Activated T-helper 1 cell treated with Interleukin-2 at 50 U/mL for 16 hours (primary cell): ENCODE measurements around the gene SLC22A1.
"Not testable (repeated sequence)": the region's sequence is repeated elsewhere in the genome, so short reads cannot be mapped to it uniquely, and the experiment has no call there.

ENCODE experiments used
- DNase-seq: peaks from one replicate; pipeline ENCODE4 v3.0.0-alpha.2; 2020; ENCODE audit warnings: low read depth

Gene SLC22A1

GRCh38 chr6:160121558-160121957 lies at the start of gene SLC22A1:
Gene SLC22A1, plus strand, starts transcription at chr6:160121815. Its CDS starts 121 bp downstream, at chr6:160121936.
- no peak for DNase-seq

DNA sequence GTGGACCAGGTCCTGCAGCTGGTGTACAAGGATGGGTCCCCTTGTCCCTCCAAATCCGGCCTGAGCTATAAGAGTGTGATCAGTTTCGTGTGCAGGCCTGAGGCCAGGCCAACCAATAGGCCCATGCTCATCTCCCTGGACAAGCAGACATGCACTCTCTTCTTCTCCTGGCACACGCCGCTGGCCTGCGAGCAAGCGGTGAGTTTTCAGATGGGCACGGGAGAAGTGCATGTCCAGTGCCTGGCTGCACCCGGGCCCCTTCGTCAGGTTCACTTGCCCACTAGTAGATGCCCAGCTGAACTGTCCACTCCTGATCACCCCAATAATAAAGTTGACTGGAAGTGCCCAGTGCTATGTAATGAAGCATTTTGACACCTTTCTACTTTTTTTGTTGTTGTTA lies 48.3 kb upstream of the SLC22A1 start:
- no peak for DNase-seq

GRCh38 chr6:160076009-160076408 lies 45.6 kb upstream of the SLC22A1 start:
- DNase-seq, result no peak

- no peak for DNase-seq
Observed at GRCh38 chr6:160077024-160077423, 44.6 kb upstream of the SLC22A1 start.

GRCh38 chr6:160077526-160077925 lies 44.1 kb upstream of the SLC22A1 start:
- no peak for DNase-seq

- DNase-seq, result no peak
Observed at GRCh38 chr6:160078883-160079685, 42.5 kb upstream of the SLC22A1 start.

- DNase-seq, result no peak
Observed at GRCh38 chr6:160079686-160080043, 42.0 kb upstream of the SLC22A1 start.

GRCh38 chr6:160080097-160080496 lies 41.5 kb upstream of the SLC22A1 start:
- no peak for DNase-seq

GRCh38 chr6:160081398-160081797 lies 40.2 kb upstream of the SLC22A1 start:
- DNase-seq, result no peak

GRCh38 chr6:160082627-160083026 lies 39.0 kb upstream of the SLC22A1 start:
- DNase-seq, result no peak

DNA sequence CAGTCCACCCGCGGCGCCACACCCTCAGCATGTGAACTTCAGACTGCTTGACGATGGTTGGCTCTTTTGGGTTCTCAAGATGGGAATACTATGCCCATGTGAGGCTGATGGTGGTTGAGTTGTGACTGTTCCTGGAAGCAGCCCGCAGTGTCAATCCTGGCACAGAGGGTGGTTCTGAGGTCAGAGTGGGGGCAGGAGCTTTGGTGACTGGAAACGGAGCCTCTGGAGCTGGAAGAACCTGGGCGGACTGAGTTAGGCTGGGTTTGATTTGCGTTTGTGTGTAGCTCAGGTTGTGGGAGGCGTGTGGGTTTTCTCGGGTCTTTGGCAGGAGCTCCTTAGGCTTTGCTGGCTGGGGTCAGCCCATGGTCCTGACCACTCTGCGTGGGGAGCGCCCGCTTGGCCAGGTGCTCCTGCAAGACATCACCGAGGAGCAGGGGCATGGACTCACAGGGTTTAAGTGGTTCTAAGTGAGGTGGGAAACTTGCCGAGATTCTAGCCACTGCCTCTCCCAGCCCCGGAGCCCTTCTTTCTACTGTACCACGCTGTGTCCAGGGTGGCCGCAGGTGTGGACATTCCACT lies 37.3 kb upstream of the SLC22A1 start:
- no peak for DNase-seq

- DNase-seq, result no peak
Observed at GRCh38 chr6:160085226-160085625, 36.4 kb upstream of the SLC22A1 start.

GRCh38 chr6:160085713-160086505 lies 35.7 kb upstream of the SLC22A1 start:
- no peak for DNase-seq

DNA sequence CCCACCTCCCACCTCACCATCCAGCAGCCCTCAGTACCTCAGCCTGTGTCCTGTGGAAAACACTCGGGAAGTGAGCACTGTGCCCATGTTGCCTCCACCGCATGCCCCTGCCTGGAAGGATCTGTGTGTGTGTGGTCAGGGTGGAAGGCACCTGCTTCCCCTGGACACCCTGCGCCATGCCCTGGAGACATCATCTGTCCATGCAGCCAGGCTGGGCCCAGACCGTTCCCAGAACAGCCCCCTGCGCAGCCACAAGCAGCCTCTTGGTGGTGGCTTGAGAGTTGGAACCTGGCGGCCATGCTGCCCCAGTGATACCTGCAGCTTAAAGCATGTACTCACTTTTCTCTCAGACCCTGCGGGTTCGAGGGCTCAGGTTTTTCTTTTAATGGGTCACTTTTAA lies 34.9 kb upstream of the SLC22A1 start:
- no peak for DNase-seq

- DNase-seq, result no peak
Observed at GRCh38 chr6:160088069-160088783, 33.4 kb upstream of the SLC22A1 start.

GRCh38 chr6:160088784-160089533 lies 32.7 kb upstream of the SLC22A1 start:
- DNase-seq, result no peak

GRCh38 chr6:160089534-160089897 lies 32.1 kb upstream of the SLC22A1 start:
- no peak for DNase-seq

DNA sequence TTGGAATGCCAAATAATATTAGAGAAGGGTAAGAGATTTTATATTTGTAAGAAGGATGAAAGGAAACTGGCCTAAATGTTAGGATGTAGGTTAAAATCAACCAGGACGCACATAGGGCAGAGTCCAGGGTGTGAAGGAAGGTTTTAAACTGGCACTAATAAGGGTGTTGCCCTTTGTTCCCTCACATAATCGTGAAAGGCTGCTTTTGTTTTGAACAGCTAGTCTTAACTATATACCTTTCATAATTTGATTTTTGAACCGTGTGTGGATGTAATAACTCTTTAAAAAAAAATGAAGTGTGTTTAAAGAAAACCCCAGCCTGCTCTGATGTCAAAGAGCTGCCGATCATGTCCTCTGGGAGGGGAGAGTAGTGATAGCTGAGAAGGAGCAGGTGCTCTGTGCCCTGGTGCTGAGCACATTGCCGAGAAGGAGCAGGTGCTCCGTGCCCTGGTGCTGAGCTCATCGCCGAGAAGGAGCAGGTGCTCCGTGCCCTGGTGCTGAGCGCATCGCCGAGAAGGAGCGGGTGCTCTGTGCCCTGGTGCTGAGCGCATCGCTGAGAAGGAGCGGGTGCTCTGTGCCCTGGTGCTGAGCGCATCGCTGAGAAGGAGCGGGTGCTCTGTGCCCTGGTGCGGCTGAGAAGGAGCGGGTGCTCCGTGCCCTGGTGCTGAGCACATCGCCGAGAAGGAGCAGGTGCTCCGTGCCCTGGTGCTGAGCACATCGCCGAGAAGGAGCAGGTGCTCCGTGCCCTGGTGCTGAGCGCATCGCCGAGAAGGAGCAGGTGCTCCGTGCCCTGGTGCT lies 31.0 kb upstream of the SLC22A1 start:
- DNase-seq, result not testable (repeated sequence)

DNA sequence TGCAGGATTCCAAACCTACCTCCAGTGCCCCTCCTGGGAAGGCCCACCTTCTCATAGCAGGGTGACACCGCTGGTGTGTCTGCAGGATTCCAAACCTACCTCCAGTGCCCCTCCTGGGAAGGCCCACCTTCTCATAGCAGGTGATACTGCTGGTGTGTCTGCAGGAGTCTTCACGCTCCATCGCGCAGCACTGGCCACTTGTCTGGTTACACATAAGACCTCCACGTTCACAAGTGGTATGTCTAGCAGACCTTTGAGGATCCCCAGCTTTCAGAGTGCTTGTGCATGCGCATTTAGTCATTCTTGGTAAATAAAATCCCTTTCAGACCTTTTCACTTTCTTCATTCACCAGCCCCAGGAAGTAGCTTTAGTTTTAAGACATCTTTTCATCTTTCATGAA lies 29.4 kb upstream of the SLC22A1 start:
- not testable (repeated sequence) for DNase-seq

GRCh38 chr6:160092602-160093001 lies 29.0 kb upstream of the SLC22A1 start:
- DNase-seq, result no peak

- DNase-seq, result no peak
Observed at GRCh38 chr6:160093061-160093460, 28.6 kb upstream of the SLC22A1 start.
